ENCODE data around the gene C1orf232. TPM values are rescaled to one million over a fixed set of nuclear protein-coding genes. Genes with fewer than 3 reads are reported as not detected.

C1orf232 gene
- total and polyA plus RNA-seq, 2 of the 8 experiments (the other 6 are each of a cell fraction or from before 2014, with no cell fraction given) = not detected

- 65% methylated on average over 3 of the region's 3 CpGs; no CpG with 5 or more reads in 1 of the 2 experiments for WGBS, 2 experiments (ENCODE audit: extremely low coverage in 1 of 2, insufficient coverage in 1 of 2, insufficient read length in 1 of 2, insufficient replicate concordance in 2 of 2, low coverage in 1 of 2, low lambda C conversion rate in 2 of 2, missing lambda C conversion rate in 1 of 2)
- Histone ChIP-seq H3K4ac (replicated peaks; ENCODE audit: insufficient read length, low read depth, low read length) (no peak overlapping the region), H4K8ac (ENCODE audit: extremely low read depth, insufficient read depth, low read length) (peak overlapping the region; percentile 57; the same call in 1 of the 2 replicates), H2BK15ac (ENCODE audit: low read length) (no peak overlapping the region), H2BK5ac (ENCODE audit: low read depth, low read length) (no peak overlapping the region), H3K27ac (ENCODE audit: low read depth, low read length) (no peak overlapping the region), H2BK120ac (replicated peaks; ENCODE audit: low read depth, low read length) (no peak overlapping the region), H3K4me2 (ENCODE audit: insufficient read depth in 1 of 2, low read depth in 2 of 2, low read length in 2 of 2) (no peak overlapping the region), H4K91ac (replicated peaks; ENCODE audit: insufficient read length, low read length) (no peak overlapping the region), H3K36me3 (ENCODE audit: control insufficient read depth in 2 of 4, insufficient read depth in 4 of 4, low read length in 3 of 4) (no peaks in the 10 kb centered on the region), H2BK12ac (ENCODE audit: low read depth, low read length) (no peak overlapping the region), H3K79me1 (ENCODE audit: low read depth, low read length) (no peaks in the 10 kb centered on the region), H3K14ac (ENCODE audit: insufficient read length) (no peak overlapping the region), H3K4me3 (ENCODE audit: extremely low read depth in 1 of 4, insufficient read depth in 2 of 4, low read depth in 3 of 4, low read length in 4 of 4) (no peak overlapping the region), H3K18ac (ENCODE audit: extremely low read depth, low read length) (no peak overlapping the region), H3K4me1 (replicated peaks in 1 of 4; ENCODE audit: control insufficient read depth in 3 of 4, insufficient read depth in 4 of 4, low read length in 3 of 4) (no peaks in the 10 kb centered on the region; a peak in 1 of 7 replicates), H2AFZ (ENCODE audit: low read length) (no peak overlapping the region), H3K56ac (replicated peaks; ENCODE audit: insufficient read length, low read depth, low read length) (no peak overlapping the region), H4K5ac (ENCODE audit: insufficient read length, low read depth, low read length) (no peak overlapping the region), H3K9me3 (ENCODE audit: insufficient read depth in 2 of 2, low read depth in 1 of 2, low read length in 1 of 2) (no peaks in the 10 kb centered on the region), H3K23me2 (ENCODE audit: low read depth, low read length) (no peaks in the 10 kb centered on the region), H2BK20ac (ENCODE audit: low read length) (no peak overlapping the region), H3K79me2 (ENCODE audit: control insufficient read depth in 1 of 2, insufficient read depth in 2 of 2, low read length in 2 of 2) (no peaks in the 10 kb centered on the region), H3K23ac (ENCODE audit: insufficient read length) (no peak overlapping the region), H3K27me3 (replicated peaks in 1 of 4; ENCODE audit: control insufficient read depth in 3 of 4, extremely low read depth in 1 of 4, insufficient read depth in 3 of 4, low read length in 3 of 4) (no peaks in the 10 kb centered on the region), H3K9ac (replicated peaks in 1 of 4; ENCODE audit: extremely low read depth in 1 of 4, low read depth in 3 of 4, low read length in 3 of 4) (no peak overlapping the region), H2AK5ac (ENCODE audit: low read depth, low read length) (no peak overlapping the region), H4K20me1 (replicated peaks in 1 of 2; ENCODE audit: control insufficient read depth in 1 of 2, insufficient read depth in 2 of 2, low read length in 2 of 2) (no peaks in the 10 kb centered on the region)
- TF ChIP-seq SIN3A (conservative IDR thresholded peaks at IDR 0.05 in 1 of 2, IDR thresholded peaks at IDR 0.05 in 1 of 2; ENCODE audit: low read depth in 1 of 2, low read length in 2 of 2) (no peak), KDM5A (IDR thresholded peaks at IDR 0.05; ENCODE audit: low read length) (no peak), SP1 (IDR thresholded peaks at IDR 0.05; ENCODE audit: low read depth, low read length) (no peak), TBP (IDR thresholded peaks at IDR 0.05; ENCODE audit: low read depth, low read length) (no peak), NANOG (IDR thresholded peaks at IDR 0.05; ENCODE audit: insufficient read depth, low read depth, low read length, poor library complexity, severe bottlenecking) (no peak)
- no peak for DNase-seq (ENCODE audit: low read depth in 1 of 2, low spot score in 2 of 2)
- CTCF ChIA-PET (ENCODE audit: partially characterized antibody) = interaction anchor here (1.2 to 3.1 kb wide), 3 partner anchors 12 to 25 kb away, joined by 5 to 12 read pairs (median 6); partner anchors contain the start of genes CATSPER4 and CEP85
- POLR2A ChIA-PET (ENCODE audit: partially characterized antibody) = interaction anchor here (1.2 kb wide), 1 partner anchor 19 kb away, joined by 3 read pairs; the partner anchor contains the start of gene CEP85
- FAIRE-seq = no peak
Measured at GRCh38 chr1:26215246-26215645, 46.5 kb upstream of the C1orf232 start.

All from H1 (cell line).